ENCODE measurements around the gene CLCA4. TPM values are rescaled to one million over a fixed set of nuclear protein-coding genes. Genes with fewer than 3 reads are reported as not detected.

Gene CLCA4
- total RNA-seq, 2 donors from 2014 or later: not detected

DNA sequence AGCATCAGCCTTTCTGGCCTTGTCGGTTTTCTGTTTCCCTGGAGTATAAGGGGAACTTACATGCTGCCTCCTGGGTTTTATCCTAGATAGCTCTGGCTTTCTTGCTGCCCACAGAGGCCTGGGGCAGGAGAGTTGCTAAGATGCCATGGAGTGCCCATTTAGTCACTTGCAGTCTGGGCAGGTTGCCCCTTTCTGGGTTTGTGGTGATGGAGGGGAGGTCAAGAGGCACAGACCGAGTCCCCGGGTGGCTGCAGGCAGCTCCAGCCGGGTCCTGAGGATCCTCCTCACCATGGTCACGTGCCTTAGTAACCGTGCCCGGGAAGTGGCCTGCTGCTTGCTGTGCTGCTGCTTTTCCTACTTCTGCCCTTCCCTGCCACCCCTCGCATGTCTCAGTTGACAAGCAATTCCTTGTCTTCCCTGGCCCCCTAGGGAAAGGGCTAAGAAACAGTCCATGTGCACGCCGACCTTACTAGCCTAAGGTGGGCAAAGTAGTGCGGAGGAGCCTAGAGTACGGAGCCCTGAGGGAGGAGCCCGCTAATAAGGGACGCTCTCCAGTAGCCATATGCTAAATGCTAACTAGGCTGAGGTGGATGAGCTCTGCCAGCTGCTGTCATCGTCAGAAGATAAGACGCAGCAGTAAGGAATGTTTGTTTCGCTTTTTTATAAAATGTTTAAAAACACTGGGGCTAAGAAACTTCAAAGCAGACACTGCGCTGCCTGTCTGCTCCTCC lies 43.3 kb upstream of the CLCA4 start:
- H3K27me3 Mint-ChIP-seq (ENCODE audit: insufficient read depth): peaks cover under 1% of the 10 kb centered on the region
- Histone ChIP-seq H3K9me3 (ENCODE audit: control insufficient read depth, low read length) (peaks cover 3% of the 10 kb centered on the region), H3K4me3 (ENCODE audit: low read length) (peak overlapping the region; percentile 48), H3K9ac (ENCODE audit: extremely low read depth, low read length, poor library complexity, severe bottlenecking) (peak overlapping the region; percentile 39), H3K36me3 (ENCODE audit: control insufficient read depth, insufficient read depth, low read length) (no peaks in the 10 kb centered on the region), H3K27ac (ENCODE audit: low read depth, low read length) (no peak overlapping the region), H3K27me3 (ENCODE audit: control insufficient read depth, insufficient read depth, low read length, poor library complexity, severe bottlenecking) (no peaks in the 10 kb centered on the region), H3K4me1 (ENCODE audit: control insufficient read depth, insufficient read depth, low read length) (peaks cover 15% of the 10 kb centered on the region)
- H3K27ac Mint-ChIP-seq: peak overlapping the region; percentile 99
- no peaks in the 10 kb centered on the region for H3K36me3 Mint-ChIP-seq (ENCODE audit: low read depth)
- DNase-seq: peak; percentile 75
- 64 to 70% methylated on average over 11 to 18 of the region's 18 CpGs for WGBS, 2 experiments (ENCODE audit: insufficient coverage in 1 of 2, insufficient read length in 1 of 2)
- no peaks in the 10 kb centered on the region for H3K9me3 Mint-ChIP-seq
- peak overlapping the region; percentile 80 for H3K4me3 Mint-ChIP-seq
- TF ChIP-seq CTCF (conservative IDR thresholded peaks at IDR 0.05): no peak
- peaks cover 43% of the 10 kb centered on the region for H3K4me1 Mint-ChIP-seq

- TF ChIP-seq CTCF (conservative IDR thresholded peaks at IDR 0.05): no peak
- peak overlapping the region; percentile 80 for H3K4me3 Mint-ChIP-seq
- no peak overlapping the region for H3K4me3 ChIP-seq (ENCODE audit: low read length)
Measured at GRCh38 chr1:86504137-86504479, 42.8 kb upstream of the CLCA4 start.

DNA sequence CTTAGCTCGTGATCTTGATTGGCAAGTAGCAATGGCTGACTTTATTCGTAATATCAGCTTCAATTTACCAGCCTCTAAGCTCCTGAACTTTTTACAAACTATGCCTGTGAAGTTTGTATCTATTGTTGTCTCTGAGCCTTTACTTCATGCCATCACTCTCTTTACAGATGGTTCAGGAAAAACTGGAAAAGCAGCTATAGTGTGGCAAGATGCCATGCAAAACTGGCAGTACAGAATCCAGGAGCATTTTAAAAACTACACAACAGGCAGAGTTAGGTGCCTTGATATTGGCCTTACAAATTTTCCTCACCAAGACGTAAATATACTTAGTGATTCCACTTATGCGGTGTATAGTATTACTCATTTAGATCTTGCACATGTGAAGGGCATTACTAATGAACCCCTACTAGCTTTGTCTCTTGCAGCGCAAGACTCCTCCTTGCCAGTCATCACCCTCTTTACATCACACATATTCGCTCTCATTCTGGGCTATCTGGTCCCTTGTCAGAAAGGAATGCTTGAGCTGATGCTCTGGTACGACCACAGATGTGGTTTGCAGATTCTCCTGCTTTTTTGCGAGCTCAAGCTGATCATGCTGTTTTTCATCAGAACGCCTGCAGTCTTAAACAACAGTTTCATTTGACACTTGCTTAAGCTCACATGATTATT lies 41.8 kb upstream of the CLCA4 start:
- H3K9me3 ChIP-seq (ENCODE audit: control insufficient read depth, low read length): no peaks in the 10 kb centered on the region
- H3K27me3 ChIP-seq (ENCODE audit: control insufficient read depth, insufficient read depth, low read length, poor library complexity, severe bottlenecking): no peaks in the 10 kb centered on the region
- Mint-ChIP-seq H3K9me3 (no peaks in the 10 kb centered on the region), H3K4me3 (no peak overlapping the region), H3K4me1 (peaks cover 43% of the 10 kb centered on the region), H3K27ac (no peak overlapping the region), H3K27me3 (ENCODE audit: insufficient read depth) (no peaks in the 10 kb centered on the region), H3K36me3 (ENCODE audit: low read depth) (no peaks in the 10 kb centered on the region)
- TF ChIP-seq CTCF (conservative IDR thresholded peaks at IDR 0.05): no peak
- DNase-seq: no peak
- H3K4me1 ChIP-seq (ENCODE audit: control insufficient read depth, insufficient read depth, low read length): peaks cover 15% of the 10 kb centered on the region
- H3K9ac ChIP-seq (ENCODE audit: extremely low read depth, low read length, poor library complexity, severe bottlenecking): no peak overlapping the region
- no peak overlapping the region for H3K27ac ChIP-seq (ENCODE audit: low read depth, low read length)
- WGBS, 2 experiments (ENCODE audit: insufficient coverage in 1 of 2, insufficient read length in 1 of 2): 85 to 87% methylated on average over 7 to 9 of the region's 9 CpGs
- no peak overlapping the region for H3K4me3 ChIP-seq (ENCODE audit: low read length)
- no peaks in the 10 kb centered on the region for H3K36me3 ChIP-seq (ENCODE audit: control insufficient read depth, insufficient read depth, low read length)

More at GRCh38 chr1:86504137-86504479, 42.8 kb upstream of the CLCA4 start:
- H3K36me3 Mint-ChIP-seq (ENCODE audit: low read depth): no peaks in the 10 kb centered on the region
- no peaks in the 10 kb centered on the region for H3K27me3 Mint-ChIP-seq (ENCODE audit: insufficient read depth)
- H3K9me3 Mint-ChIP-seq: no peaks in the 10 kb centered on the region
- peaks cover 3% of the 10 kb centered on the region for H3K9me3 ChIP-seq (ENCODE audit: control insufficient read depth, low read length)
- H3K27ac Mint-ChIP-seq: peak overlapping the region; percentile 99
- H3K4me1 ChIP-seq (ENCODE audit: control insufficient read depth, insufficient read depth, low read length): peaks cover 15% of the 10 kb centered on the region
- WGBS, 2 experiments (ENCODE audit: insufficient coverage in 1 of 2, insufficient read length in 1 of 2): 87% methylated on average over 9 of the region's 9 CpGs; no CpG with 5 or more reads in 1 of the 2 experiments
- no peak overlapping the region for H3K27ac ChIP-seq (ENCODE audit: low read depth, low read length)
- H3K9ac ChIP-seq (ENCODE audit: extremely low read depth, low read length, poor library complexity, severe bottlenecking): no peak overlapping the region
- peak; percentile 59 for DNase-seq
- H3K36me3 ChIP-seq (ENCODE audit: control insufficient read depth, insufficient read depth, low read length): no peaks in the 10 kb centered on the region
- H3K4me1 Mint-ChIP-seq: peaks cover 43% of the 10 kb centered on the region
- no peaks in the 10 kb centered on the region for H3K27me3 ChIP-seq (ENCODE audit: control insufficient read depth, insufficient read depth, low read length, poor library complexity, severe bottlenecking)
